HG02763 (cell line): ENCODE results near the gene SOX12.
"Not testable (repeated sequence)": the region's sequence is repeated elsewhere in the genome, so short reads cannot be mapped to it uniquely, and the experiment has no call there.

Experiments used
- ATAC-seq: cut with Tn5 transposase; IDR thresholded peaks from one replicate; pipeline ENCODE4 v1.9.1; 2021; ENCODE audit warnings: mild to moderate bottlenecking, moderate library complexity; ENCODE audit not compliant: unreplicated experiment

SOX12 gene

GRCh38 chr20:362271-363254 is 37.2 kb downstream of the SOX12 start:
- no peak for ATAC-seq

DNA sequence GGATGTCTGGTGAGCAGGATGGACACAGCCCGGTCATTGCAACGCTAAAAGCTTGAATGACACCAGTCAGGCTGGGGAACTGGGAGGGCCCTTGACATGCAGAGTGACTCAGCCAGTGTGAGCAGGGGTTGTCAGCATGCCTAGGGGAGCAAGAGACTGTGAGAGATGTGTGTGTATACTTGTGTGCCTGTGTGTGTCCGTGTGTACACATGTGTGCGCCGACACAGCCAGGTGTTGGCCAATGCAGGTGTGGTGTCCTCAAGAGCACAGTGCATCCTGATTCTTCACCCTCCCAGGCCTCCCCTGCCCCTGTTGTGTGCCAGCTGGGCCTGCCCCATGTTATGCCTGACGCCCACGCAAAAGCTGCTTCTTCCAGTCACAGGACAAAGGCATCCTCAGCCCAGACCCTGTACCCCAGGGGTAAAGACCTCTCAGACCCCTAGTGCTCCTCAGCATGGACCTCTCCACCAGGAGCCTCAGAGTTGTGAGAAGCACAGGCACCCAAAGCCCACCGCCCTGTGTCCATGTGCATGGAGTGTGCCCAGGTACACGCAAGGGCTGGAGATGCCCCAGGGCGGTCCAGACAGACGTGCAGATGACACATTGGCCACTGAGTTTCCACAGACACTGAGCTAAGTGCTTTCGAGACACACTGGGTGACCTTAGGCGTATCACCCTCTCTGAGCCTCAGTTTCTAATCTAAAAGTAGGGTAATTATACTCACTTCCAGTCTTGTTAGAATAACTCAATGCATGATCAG is 38.1 kb downstream of the SOX12 start:
- ATAC-seq: no peak

DNA sequence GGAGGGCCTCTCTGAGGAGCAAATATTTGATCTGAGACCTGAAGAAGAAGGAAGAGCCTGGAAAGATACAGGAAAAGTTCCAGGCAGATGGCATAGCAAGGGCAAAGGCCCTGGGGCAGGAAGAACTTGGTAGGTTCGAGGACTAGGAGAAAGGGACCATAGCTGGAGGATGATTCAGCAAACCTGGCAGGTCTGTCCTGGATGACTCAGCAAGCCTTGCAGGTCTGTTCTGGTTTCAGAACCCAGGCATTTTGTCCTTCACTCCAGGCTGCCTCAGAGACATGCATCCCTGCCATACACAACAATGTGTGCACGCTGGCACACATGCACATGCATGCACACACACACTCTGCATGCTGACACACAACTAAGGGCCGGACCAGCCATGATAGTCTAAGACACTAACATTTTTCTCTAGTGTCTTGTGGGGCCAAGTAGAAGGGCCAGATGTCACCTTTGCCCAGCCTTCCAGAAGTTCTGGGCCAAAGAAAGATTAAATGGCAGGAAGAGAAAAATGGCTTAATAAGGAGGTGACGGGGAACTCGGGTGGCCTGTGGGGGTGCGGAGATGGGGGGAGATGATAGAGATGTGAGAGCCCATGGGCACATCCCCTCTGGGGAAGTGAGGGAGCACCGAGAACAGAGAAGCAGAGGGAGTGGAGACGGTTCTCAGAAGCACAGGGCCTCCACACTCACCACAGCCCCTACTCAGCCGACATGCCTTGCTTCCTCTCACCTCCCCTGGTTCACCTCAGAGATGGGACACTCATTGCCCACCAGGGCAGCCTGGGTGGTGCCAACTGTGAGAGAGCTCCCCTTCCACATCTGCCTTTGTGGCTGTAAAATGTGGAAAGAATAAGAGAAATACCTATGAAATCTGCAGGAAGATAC is 39.8 kb downstream of the SOX12 start:
- no peak for ATAC-seq

DNA sequence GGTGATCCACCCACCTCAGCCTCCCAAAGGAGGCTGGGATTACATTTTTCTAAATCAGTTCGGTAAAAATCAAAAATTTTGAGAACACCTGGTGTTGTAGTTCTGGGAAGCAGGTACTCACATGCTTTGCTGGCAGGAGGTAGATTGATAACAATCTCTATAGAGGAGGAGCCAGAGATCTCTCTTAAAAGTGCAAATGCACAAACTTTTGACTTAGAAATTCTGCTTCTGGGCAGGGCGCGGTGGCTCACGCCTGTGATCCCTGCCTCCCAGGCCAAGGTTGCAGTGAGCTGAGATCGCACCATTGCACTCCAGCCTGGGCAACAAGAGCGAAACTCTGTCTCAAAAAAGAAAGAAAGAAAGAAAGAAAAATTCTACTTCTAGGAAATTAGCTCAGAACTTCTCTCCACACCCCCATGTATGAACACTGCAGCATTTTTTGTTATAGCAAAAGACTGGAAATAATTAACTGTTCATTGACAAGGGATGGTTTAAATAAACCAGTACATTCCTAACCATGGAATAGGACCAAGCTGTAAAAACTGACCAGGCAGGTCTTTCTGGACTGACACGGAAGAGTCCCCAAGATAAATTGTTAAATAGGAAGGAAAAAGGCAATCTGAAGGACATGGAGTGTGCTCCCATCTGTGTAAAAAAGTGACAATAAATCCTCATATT is 40.8 kb downstream of the SOX12 start:
- ATAC-seq: no peak

- no peak for ATAC-seq
These were observed 41.5 kb downstream of the SOX12 start for GRCh38 chr20:366719-367485.

- no peak for ATAC-seq
These were observed 42.1 kb downstream of the SOX12 start for GRCh38 chr20:367486-367887.

DNA sequence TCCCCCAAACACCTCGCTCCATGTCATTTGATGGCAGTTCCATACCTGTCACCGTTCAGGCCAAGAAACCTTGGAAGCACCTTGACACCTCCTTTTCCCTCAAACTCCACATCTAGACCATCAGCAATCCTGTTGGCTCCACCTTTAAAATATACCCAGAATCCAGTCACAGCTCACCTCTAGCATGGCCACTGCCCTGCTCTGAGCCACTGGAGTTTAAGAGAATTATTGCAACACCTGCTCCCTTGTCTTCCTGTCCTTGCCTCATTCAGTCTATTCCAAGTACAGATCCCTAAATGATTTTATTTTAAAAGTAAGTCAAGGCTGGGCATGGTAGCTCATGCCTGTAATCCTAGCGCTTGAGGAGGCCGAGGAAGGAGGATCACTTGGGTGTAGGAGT is 43.6 kb downstream of the SOX12 start:
- ATAC-seq: no peak

DNA sequence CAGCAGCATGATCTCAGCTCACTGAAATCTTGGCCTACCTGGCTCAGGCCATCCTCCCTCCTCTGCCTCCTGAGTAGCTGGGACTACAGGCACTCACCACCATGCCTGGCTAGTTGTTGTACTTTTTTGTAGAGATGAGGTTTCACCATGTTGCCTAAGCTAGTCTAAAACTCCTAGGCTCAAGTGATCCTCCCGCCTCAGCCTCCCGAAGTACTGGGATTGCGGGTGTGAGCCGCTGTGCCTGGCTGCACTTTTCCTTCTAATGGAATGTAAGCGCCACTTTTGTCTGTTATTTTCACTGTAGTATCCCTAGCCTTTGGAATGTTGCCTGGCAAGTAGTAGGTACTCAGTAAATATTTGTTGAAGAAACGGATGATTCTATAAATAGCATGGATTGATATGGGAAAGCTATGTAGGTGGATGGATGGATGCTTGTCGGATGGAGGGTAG is 44.8 kb downstream of the SOX12 start:
- no peak for ATAC-seq

GRCh38 chr20:370977-371754 is 45.8 kb downstream of the SOX12 start:
- no peak for ATAC-seq

GRCh38 chr20:371755-372542 is 46.6 kb downstream of the SOX12 start:
- ATAC-seq: no peak

GRCh38 chr20:372543-373082 is 47.3 kb downstream of the SOX12 start:
- ATAC-seq: not testable (repeated sequence)

GRCh38 chr20:373171-373890 is 48.0 kb downstream of the SOX12 start:
- ATAC-seq: no peak

DNA sequence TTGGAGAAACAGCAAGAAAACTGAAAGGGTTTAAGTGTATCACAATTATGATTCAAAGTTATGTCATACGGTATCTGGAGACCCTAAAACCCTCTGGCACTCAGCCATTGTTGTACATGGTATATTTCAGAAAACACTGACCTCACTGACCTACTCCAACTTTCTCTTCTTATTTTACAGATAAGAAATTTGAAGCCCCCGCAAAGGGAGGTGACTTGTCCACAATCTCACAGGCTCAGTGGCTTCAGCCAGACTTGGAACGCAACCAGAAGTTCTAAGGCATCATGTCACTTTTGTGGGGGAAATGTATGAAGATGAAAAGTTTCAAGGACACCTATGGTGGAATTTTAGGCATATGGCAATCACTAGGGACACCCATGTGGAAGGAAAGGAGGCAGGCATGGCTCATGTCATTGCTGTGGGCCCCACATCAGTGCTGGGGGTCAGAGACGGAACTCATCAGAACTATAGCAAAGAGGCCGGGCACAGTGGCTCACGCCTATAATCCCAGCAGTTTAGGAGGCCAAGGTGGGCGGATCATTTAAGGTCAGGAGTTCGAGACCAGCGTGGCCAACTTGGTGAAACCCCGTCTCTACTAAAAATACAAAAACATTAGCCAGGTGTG is 50.0 kb downstream of the SOX12 start:
- ATAC-seq: no peak

DNA sequence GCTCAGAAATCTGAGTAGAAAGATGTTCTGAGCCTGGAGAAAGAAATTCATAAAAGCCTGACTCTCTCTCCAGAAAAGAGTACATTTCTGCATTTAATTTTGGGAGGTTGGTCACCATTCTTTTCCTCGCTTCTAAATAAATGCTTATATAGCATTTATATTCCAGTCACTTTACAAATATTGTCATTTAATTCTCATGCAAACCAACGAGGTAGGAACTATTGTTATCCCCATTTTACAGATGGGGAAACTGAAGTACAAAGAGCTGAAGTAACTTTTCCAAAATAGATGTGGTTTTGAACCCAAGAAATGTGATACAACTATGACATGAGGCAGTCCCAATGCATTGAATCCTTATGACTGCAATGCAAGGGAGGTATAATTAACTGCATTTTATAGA is 50.7 kb downstream of the SOX12 start:
- ATAC-seq: no peak

- ATAC-seq: no peak
These were observed 51.4 kb downstream of the SOX12 start for GRCh38 chr20:376750-377149.

GRCh38 chr20:377578-377977 is 52.2 kb downstream of the SOX12 start:
- not testable (repeated sequence) for ATAC-seq

GRCh38 chr20:378961-379336 is 53.6 kb downstream of the SOX12 start:
- no peak for ATAC-seq
